Transverse colon (tissue), 4 donors: ENCODE data around the gene CKM.

ENCODE experiments used
- CTCF ChIP-seq, 5 experiments: fragments of 200-600 bp in 3 of 5; fragments of 450-650 bp in 2 of 5; sonication (generic) in 3 of 5; IDR thresholded peaks; 1 replicate in 2 of 5; 2 replicates in 3 of 5; pipeline ENCODE4 v1.5.1; 2016 to 2017; ENCODE audit warnings: antibody characterized with exemption in 5 of 5, inconsistent platforms in 3 of 5, mild to moderate bottlenecking in 2 of 5, moderate library complexity in 1 of 5
- EP300 ChIP-seq: sonication (generic); formaldehyde crosslinking; IDR thresholded peaks from one replicate; pipeline ENCODE4 v1.6.1; 2017; ENCODE audit warnings: antibody characterized with exemption, low read depth
- POLR2A ChIP-seq: fragments of 450-650 bp; IDR thresholded peaks from one replicate; pipeline ENCODE4 v1.6.1; 2016; ENCODE audit warnings: antibody characterized with exemption, mild to moderate bottlenecking, moderate library complexity
- POLR2AphosphoS5 ChIP-seq, 3 donors: sonication (generic); formaldehyde crosslinking; IDR thresholded peaks; one replicate each; pipeline ENCODE4 v1.6.1; 2016; ENCODE audit warnings: antibody characterized with exemption in 3 of 3

DNA sequence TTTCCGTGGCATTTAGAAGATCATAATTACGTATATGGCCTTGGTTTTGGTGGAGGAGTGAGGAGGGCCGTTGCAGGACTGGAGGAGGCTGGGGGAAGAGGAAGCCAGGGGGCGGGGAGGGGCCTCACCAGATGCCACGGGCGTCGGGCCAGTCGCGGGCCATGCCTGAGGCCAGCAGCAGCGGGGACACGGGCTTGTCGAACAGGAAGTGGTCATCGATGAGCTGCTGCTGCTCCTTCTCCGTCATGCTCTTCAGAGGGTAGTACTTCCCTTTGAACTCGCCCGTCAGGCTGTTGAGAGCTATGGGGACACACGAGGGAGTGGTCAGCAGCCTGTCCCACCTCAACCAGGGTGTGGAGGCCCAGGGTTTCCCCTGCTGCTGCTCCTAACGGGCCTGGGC, 11.1 kb downstream of the CKM start:
- no peak for TF ChIP-seq POLR2A
- TF ChIP-seq CTCF (IDR thresholded peaks at IDR 0.05) = no peak
- no peak for TF ChIP-seq POLR2AphosphoS5 (IDR thresholded peaks at IDR 0.05)
- no peak for TF ChIP-seq EP300
